ENCODE results near the gene PLPPR3.

The PLPPR3 gene

GRCh38 chr19:771332-771785 is 50.4 kb downstream of the PLPPR3 start:
- DNase-seq (ENCODE audit: low read depth) = no peak

- no peak for DNase-seq (ENCODE audit: low read depth)
Observed at GRCh38 chr19:769616-770015, 52.1 kb downstream of the PLPPR3 start.

GRCh38 chr19:768424-768823 is 53.3 kb downstream of the PLPPR3 start:
- DNase-seq (ENCODE audit: low read depth) = no peak

- no peak for DNase-seq (ENCODE audit: low read depth)
Observed at GRCh38 chr19:765179-765738, 56.5 kb downstream of the PLPPR3 start.

- no peak for DNase-seq (ENCODE audit: low read depth)
Observed at GRCh38 chr19:764301-764700, 57.5 kb downstream of the PLPPR3 start.

- no peak for DNase-seq (ENCODE audit: low read depth)
Observed at GRCh38 chr19:763869-764268, 57.9 kb downstream of the PLPPR3 start.

GRCh38 chr19:763181-763580 is 58.6 kb downstream of the PLPPR3 start:
- DNase-seq (ENCODE audit: low read depth) = no peak
